IMR-90 (cell line): ENCODE results near the gene FAM227B.

ENCODE experiments used
- CEBPB ChIP-seq: IDR thresholded peaks from 2 replicates; pipeline ENCODE4 v1.6.1; 2012; ENCODE audit warnings: low read depth, low read length, improper control_type of control experiment
- CHD1 ChIP-seq: IDR thresholded peaks from 2 replicates; pipeline ENCODE4 v1.6.1; 2012; ENCODE audit warnings: low read depth, low read length, improper control_type of control experiment
- FOS ChIP-seq: fragments of 150-350 bp; IDR thresholded peaks from 2 replicates; pipeline ENCODE4 v1.6.1; 2016; ENCODE audit warnings: low read depth, low read length
- MAZ ChIP-seq: IDR thresholded peaks from 2 replicates; pipeline ENCODE4 v1.6.1; 2012; ENCODE audit warnings: low read depth, mild to moderate bottlenecking, low read length, improper control_type of control experiment, moderate library complexity, borderline replicate concordance
- MXI1 ChIP-seq: IDR thresholded peaks from 2 replicates; pipeline ENCODE4 v1.6.1; 2012; ENCODE audit warnings: low read depth, mild to moderate bottlenecking, low read length, moderate library complexity, borderline replicate concordance
- NFE2L2 ChIP-seq: fragments of 150-350 bp; IDR thresholded peaks from 2 replicates; pipeline ENCODE4 v1.6.1; 2016; ENCODE audit warnings: low read depth, mild to moderate bottlenecking, low read length
- POLR2A ChIP-seq: IDR thresholded peaks from 2 replicates; pipeline ENCODE4 v1.6.1; 2012; ENCODE audit warnings: mild to moderate bottlenecking, low read depth, low read length
- RAD21 ChIP-seq: IDR thresholded peaks from 2 replicates; pipeline ENCODE4 v1.6.1; 2012; ENCODE audit warnings: low read length, improper control_type of control experiment
- RCOR1 ChIP-seq: IDR thresholded peaks from 2 replicates; pipeline ENCODE4 v1.6.1; 2012; ENCODE audit warnings: mild to moderate bottlenecking, low read length, improper control_type of control experiment; ENCODE audit not compliant: insufficient replicate concordance
- RFX5 ChIP-seq: IDR thresholded peaks from 2 replicates; pipeline ENCODE4 v1.8.0; 2012; ENCODE audit warnings: low read depth, mild to moderate bottlenecking, low read length, moderate library complexity
- SMC3 ChIP-seq: fragments of 150-350 bp; IDR thresholded peaks from 2 replicates; pipeline ENCODE4 v1.6.1; 2016; ENCODE audit warnings: low read depth, mild to moderate bottlenecking, antibody characterized with exemption, low read length, moderate library complexity
- TF ChIP-seq, protein P1 (sequence below): conservative IDR thresholded peaks from 2 replicates; pipeline ENCODE4 v1.5.1; 2012; ENCODE audit warnings: mild to moderate bottlenecking, low read depth, low read length, improper control_type of control experiment
- TF ChIP-seq, protein P2 (sequence below): fragments of 150-350 bp; IDR thresholded peaks from 2 replicates; pipeline ENCODE4 v1.6.1; 2016; ENCODE audit warnings: low read depth, mild to moderate bottlenecking, low read length, moderate library complexity, borderline replicate concordance
- TF ChIP-seq, protein P3 (sequence below): fragments of 150-350 bp; IDR thresholded peaks from 2 replicates; pipeline ENCODE4 v1.6.1; 2017; ENCODE audit warnings: mild to moderate bottlenecking, antibody characterized with exemption, low read length, low read depth

DNA sequence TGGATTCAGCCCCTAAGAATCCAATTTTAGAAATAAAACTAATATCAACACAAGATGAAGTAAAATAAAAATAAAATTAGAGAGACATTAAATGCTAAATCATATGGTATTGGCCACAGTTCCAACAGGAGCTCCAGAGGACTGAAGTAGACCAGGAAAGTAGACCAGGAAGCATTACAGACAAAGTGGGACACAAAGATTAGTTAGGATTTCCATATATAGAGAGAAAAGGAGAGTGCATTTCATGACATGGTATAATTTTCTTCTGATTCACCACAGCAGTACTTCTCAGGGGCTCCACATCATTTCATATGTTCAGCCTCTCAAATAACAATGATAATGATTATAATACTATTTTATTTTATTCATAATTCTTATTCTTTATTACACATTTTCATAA lies 179.3 kb downstream of the FAM227B start:
- no peak for TF ChIP-seq NFE2L2
- no peak for TF ChIP-seq RAD21
- TF ChIP-seq, protein P1, sequence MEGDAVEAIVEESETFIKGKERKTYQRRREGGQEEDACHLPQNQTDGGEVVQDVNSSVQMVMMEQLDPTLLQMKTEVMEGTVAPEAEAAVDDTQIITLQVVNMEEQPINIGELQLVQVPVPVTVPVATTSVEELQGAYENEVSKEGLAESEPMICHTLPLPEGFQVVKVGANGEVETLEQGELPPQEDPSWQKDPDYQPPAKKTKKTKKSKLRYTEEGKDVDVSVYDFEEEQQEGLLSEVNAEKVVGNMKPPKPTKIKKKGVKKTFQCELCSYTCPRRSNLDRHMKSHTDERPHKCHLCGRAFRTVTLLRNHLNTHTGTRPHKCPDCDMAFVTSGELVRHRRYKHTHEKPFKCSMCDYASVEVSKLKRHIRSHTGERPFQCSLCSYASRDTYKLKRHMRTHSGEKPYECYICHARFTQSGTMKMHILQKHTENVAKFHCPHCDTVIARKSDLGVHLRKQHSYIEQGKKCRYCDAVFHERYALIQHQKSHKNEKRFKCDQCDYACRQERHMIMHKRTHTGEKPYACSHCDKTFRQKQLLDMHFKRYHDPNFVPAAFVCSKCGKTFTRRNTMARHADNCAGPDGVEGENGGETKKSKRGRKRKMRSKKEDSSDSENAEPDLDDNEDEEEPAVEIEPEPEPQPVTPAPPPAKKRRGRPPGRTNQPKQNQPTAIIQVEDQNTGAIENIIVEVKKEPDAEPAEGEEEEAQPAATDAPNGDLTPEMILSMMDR = no peak
- no peak for TF ChIP-seq CEBPB
- TF ChIP-seq SMC3 = no peak
- no peak for TF ChIP-seq POLR2A
- TF ChIP-seq, protein P2, sequence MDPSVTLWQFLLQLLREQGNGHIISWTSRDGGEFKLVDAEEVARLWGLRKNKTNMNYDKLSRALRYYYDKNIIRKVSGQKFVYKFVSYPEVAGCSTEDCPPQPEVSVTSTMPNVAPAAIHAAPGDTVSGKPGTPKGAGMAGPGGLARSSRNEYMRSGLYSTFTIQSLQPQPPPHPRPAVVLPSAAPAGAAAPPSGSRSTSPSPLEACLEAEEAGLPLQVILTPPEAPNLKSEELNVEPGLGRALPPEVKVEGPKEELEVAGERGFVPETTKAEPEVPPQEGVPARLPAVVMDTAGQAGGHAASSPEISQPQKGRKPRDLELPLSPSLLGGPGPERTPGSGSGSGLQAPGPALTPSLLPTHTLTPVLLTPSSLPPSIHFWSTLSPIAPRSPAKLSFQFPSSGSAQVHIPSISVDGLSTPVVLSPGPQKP = no peak
- no peak for TF ChIP-seq RCOR1
- TF ChIP-seq MXI1 = no peak
- TF ChIP-seq MAZ = no peak
- TF ChIP-seq, protein P3, sequence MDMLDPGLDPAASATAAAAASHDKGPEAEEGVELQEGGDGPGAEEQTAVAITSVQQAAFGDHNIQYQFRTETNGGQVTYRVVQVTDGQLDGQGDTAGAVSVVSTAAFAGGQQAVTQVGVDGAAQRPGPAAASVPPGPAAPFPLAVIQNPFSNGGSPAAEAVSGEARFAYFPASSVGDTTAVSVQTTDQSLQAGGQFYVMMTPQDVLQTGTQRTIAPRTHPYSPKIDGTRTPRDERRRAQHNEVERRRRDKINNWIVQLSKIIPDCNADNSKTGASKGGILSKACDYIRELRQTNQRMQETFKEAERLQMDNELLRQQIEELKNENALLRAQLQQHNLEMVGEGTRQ = no peak
- no peak for TF ChIP-seq FOS
- TF ChIP-seq RFX5 = no peak
- no peak for TF ChIP-seq CHD1
